GM12801 (cell line): ENCODE results near the gene C19orf33.

Experiments
- CTCF ChIP-seq: IDR thresholded peaks from one replicate; pipeline ENCODE4 v1.5.1; 2011; ENCODE audit warnings: control low read depth; ENCODE audit not compliant: insufficient read length; ENCODE audit errors: extremely low read depth

The C19orf33 gene

GRCh38 chr19:38324431-38324830, 20.4 kb downstream of the C19orf33 start:
- no peak for TF ChIP-seq CTCF

- TF ChIP-seq CTCF: no peak
Measured at GRCh38 chr19:38326591-38326990, 22.5 kb downstream of the C19orf33 start.

GRCh38 chr19:38329651-38330050, 25.6 kb downstream of the C19orf33 start:
- TF ChIP-seq CTCF: no peak

- no peak for TF ChIP-seq CTCF
Measured at GRCh38 chr19:38331728-38332127, 27.7 kb downstream of the C19orf33 start.

- no peak for TF ChIP-seq CTCF
Measured at GRCh38 chr19:38333245-38333644, 29.2 kb downstream of the C19orf33 start.

GRCh38 chr19:38335949-38336637, 32.0 kb downstream of the C19orf33 start:
- no peak for TF ChIP-seq CTCF

- TF ChIP-seq CTCF: no peak
Measured at GRCh38 chr19:38336638-38337359, 32.7 kb downstream of the C19orf33 start.
